Rectal smooth muscle tissue (tissue), 1 donor: Measurements from ENCODE around the gene ATIC.

Experiments
- H3K27ac ChIP-seq: one replicate; pipeline ENCODE4 v1.7.0; 2013; ENCODE audit warnings: low read depth, low read length, inconsistent platforms
- H3K27me3 ChIP-seq: one replicate; pipeline ENCODE4 v1.7.0; 2013; ENCODE audit warnings: low read length; ENCODE audit not compliant: control insufficient read depth, insufficient read depth
- H3K36me3 ChIP-seq: one replicate; pipeline ENCODE4 v1.7.0; 2013; ENCODE audit warnings: low read length; ENCODE audit not compliant: control insufficient read depth, insufficient read depth
- H3K4me1 ChIP-seq: one replicate; pipeline ENCODE4 v1.7.0; 2013; ENCODE audit warnings: low read length; ENCODE audit not compliant: control insufficient read depth, insufficient read depth
- H3K4me3 ChIP-seq: one replicate; pipeline ENCODE4 v1.7.0; 2013; ENCODE audit warnings: low read length
- H3K9ac ChIP-seq: one replicate; pipeline ENCODE4 v1.7.0; 2013; ENCODE audit warnings: low read length

ATIC gene

DNA sequence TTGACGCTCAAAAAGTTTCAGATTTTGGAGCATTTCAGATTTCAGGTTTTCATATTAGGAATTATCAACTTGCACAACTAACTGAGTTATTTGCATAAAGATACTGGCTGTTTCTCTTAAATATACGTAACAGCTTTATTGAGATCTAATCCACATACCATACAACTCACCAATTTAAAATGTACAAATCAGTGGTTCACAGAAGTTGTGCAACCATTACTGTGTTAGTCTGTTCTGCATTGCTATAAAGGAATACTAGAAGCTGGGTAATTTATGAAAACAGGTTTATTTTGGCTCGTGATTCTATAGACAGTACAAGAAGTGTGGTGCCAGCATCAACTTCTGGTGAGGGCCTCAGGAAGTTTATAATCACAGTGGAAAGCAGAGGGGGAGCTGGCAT, 8.2 kb downstream of the ATIC start:
- Histone ChIP-seq H3K27ac (no peak overlapping the region), H3K4me1 (no peaks in the 10 kb centered on the region), H3K9ac (no peak overlapping the region), H3K4me3 (no peak overlapping the region), H3K36me3 (no peaks in the 10 kb centered on the region), H3K27me3 (no peaks in the 10 kb centered on the region)

DNA sequence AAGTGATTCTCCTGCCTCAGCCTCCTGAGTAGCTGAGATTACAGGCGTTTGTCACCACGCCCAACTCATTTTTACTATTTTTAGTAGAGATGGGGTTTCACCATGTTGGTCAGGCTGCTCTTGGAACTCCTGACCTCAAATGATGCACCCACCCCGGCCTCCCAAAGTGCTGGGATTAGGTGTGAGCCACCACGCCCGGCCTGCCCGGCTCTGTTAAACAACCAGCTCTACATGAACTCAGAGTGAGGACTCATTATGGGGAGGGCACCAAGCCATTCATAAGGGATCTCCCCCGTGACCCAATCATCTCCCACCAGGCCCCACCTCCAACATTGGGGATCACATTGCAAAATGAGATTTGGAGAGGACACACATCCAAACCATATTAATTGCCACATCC, 8.8 kb downstream of the ATIC start:
- Histone ChIP-seq H3K9ac (no peak overlapping the region), H3K27me3 (no peaks in the 10 kb centered on the region), H3K27ac (no peak overlapping the region), H3K36me3 (no peaks in the 10 kb centered on the region), H3K4me3 (no peak overlapping the region), H3K4me1 (no peaks in the 10 kb centered on the region)

DNA sequence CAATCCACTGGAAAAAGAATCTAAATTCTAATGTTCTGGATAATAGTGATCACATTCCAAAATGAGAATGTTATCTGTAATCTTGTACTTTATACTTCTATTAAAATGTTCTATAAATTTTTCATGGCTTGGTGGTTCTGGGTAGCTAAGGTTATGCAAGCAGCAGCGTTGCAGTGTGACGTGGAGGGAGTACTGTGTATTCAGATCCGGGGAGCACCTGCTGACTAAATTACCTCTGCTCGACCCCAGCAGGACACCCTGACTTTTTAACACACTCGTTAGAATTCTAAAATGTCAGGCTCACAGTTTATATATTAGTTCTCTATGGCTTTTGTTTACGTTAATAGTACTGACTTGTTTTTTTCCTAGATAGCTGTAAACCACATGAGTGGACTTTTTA, 13.0 kb downstream of the ATIC start:
- Histone ChIP-seq H3K27me3 (no peaks in the 10 kb centered on the region), H3K36me3 (peaks cover 17% of the 10 kb centered on the region), H3K9ac (no peak overlapping the region), H3K27ac (peak overlapping the region; percentile 17), H3K4me1 (no peaks in the 10 kb centered on the region), H3K4me3 (no peak overlapping the region)

DNA sequence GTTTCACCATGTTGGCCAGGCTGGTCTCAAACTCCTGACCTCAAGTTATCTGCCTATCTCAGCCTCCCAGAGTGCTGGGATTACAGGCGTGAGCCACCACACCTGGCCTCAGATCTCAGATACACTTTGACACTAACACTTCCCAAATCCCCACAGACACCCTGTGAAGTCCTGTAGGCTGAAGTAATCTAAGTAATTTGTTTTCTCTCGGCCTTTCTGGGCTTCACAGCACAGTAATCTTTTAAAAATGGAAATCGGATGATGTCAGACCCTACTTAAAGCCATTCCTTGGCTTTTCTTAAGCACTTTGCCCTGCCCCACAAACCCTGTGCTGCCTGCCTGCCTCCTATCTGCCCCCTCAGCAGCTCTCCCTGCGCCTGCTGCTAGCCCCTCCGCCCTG, 16.2 kb downstream of the ATIC start:
- Histone ChIP-seq H3K27me3 (no peaks in the 10 kb centered on the region), H3K9ac (no peak overlapping the region), H3K27ac (no peak overlapping the region), H3K4me3 (no peak overlapping the region), H3K4me1 (peaks cover 3% of the 10 kb centered on the region), H3K36me3 (peaks cover 17% of the 10 kb centered on the region)

DNA sequence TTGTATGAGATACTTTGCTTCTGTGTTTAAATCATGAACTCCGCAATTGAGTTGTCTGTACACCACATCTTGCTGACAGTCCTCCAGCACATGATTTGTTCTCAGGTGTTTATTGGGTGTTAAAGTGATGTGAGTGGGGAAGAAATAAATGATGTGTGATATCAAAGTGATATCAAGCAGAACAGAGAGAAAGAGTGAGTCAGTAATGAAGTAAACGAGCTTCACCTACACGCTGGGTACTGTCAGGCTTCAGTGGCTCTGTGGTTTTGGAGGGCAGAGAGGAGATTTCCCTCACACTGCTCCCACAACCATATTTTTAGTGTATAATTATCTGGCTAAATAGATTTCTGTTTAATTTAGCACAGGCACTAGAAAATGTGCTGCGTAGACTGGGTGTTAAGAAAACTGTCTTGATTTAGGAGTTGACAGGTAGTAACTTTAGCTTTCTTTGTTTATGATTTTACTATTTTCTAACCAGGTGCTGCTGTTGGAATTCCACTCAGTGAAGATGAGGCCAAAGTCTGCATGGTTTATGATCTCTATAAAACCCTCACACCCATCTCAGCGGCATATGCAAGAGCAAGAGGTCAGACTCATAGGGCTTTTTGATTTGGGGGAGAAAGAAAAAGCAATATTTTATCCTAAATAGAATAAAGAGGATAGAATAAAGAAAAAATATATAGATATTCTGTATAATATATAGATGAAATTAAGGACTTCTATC, 21.2 kb downstream of the ATIC start:
- Histone ChIP-seq H3K36me3 (peaks cover 7% of the 10 kb centered on the region), H3K4me3 (no peak overlapping the region), H3K9ac (no peak overlapping the region), H3K4me1 (peaks cover 3% of the 10 kb centered on the region), H3K27me3 (no peaks in the 10 kb centered on the region), H3K27ac (no peak overlapping the region)

DNA sequence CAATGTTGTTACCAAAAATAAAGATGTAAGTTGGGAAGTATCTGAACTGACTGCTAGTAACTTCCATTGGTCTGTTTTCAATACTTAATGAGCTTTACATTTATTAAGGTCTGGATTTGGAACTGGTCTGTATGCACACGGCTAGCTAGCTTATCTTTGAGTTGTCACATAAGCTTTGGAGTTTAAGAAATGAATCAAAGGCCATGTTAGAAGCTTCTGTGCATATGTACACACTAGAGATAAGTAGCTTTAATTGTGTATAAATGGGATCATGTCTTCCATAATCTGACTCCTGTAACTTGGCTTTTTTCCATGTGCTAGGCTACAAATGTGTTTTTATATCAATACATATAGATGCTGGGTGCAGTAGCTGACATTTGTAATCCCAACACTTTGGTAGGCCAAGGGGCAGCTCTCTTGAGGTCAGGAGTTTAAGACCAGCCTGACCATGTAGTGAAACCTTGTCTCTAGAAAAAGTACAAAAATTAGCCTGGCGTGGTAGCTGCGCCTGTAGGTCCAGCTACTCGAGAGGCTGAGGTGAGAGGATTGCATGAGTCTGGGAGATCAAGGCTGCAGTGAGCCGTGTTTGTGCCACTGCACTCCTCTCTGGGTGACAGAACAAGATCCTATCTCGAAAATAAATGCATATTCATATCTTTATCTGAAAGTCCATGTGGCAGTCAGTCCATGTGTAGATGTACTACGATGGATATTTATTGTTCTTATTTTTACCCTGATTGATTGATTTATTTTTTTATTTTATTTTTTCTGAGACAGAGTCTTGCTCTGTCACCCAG, 27.2 kb downstream of the ATIC start:
- H3K36me3 ChIP-seq = peaks cover 21% of the 10 kb centered on the region
- H3K9ac ChIP-seq = no peak overlapping the region
- no peaks in the 10 kb centered on the region for H3K27me3 ChIP-seq
- H3K4me3 ChIP-seq = no peak overlapping the region
- peaks cover 2% of the 10 kb centered on the region for H3K4me1 ChIP-seq
- no peak overlapping the region for H3K27ac ChIP-seq

DNA sequence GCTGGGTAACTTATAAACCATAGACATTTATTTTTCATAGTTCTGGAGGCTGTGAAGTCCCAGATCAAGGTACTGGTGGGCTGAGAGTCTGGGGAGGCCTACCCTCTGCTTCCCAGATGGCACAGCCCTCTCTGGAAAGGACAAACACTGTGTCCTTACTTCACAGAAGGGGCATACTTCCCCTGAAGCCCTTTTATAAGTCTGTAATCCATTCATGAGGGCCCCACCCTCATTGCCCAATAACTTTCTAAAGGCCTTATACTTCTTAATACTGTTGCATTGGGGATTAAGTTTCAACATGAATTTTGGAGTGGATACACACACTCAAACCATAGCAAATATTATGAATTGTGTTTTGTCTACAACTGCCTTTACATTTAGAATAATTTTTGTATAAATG, 36.0 kb downstream of the ATIC start:
- Histone ChIP-seq H3K27ac (no peak overlapping the region), H3K9ac (no peak overlapping the region), H3K36me3 (peaks cover 14% of the 10 kb centered on the region), H3K27me3 (no peaks in the 10 kb centered on the region), H3K4me1 (no peaks in the 10 kb centered on the region), H3K4me3 (no peak overlapping the region)

DNA sequence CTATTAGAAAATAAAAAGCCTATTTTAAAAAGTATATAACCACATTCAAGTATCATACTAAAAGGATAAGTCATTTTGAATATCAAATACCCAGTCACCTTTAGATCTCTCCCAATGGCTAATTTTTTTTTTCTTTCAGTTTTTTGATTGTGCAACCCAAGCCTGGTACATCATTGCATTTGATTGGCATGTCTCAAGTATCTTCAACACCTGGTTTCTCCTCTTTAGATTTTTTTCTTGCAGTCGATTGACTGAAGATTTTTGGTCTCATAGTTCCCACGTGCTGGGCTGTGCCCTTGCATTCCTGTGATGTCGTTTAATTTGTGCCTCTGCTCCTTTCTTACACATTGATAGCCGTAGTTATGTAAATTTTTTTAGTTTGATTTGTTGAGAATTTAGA, 40.7 kb downstream of the ATIC start:
- Histone ChIP-seq H3K4me1 (no peaks in the 10 kb centered on the region), H3K4me3 (no peak overlapping the region), H3K27ac (no peak overlapping the region), H3K36me3 (peaks cover 5% of the 10 kb centered on the region), H3K27me3 (no peaks in the 10 kb centered on the region), H3K9ac (no peak overlapping the region)

DNA sequence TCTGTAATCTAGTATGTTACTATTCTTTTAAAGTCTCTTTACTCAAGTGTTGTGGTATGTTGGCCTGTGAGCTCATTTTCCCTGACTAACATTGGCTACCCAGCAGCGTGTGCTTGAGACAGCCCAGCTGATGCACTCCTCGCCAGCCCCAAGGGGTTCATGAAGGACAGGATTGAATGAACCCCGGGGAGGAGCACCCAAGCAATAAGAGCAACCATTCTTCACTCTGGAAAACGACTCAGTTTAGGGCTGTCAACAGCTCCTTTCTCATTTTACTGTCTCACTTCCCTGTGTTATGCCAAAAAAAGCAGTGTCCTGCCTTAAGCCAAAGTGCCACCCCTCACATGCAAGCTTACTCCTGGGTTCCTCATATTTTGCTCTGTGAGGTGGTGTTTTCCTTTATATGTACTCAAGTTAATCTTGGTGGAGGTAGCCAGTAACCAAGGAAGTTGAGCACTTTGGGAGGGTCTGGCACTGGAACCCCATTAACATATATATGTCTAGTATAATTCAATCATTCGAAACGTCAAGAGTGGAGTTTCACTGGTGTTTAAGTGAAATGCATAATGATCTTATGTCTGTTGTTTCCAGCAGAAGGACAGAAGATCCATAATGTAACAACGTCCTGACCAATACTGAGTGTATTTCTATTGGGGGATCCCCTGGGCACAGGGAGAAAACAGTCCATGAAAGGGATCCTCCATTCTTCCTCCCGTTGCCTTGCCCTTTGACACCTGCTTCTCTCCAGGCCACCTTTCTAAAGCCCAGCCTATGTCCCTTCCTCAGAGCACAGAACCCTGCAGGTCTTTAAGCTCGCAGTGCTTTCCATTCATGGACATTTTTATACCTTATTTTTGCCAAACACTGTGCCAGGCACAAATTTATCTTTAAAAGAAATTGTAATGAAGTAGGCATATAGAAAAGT, 43.2 kb downstream of the ATIC start:
- Histone ChIP-seq H3K27ac (no peak overlapping the region), H3K36me3 (no peaks in the 10 kb centered on the region), H3K9ac (no peak overlapping the region), H3K4me3 (no peak overlapping the region), H3K4me1 (no peaks in the 10 kb centered on the region), H3K27me3 (no peaks in the 10 kb centered on the region)

DNA sequence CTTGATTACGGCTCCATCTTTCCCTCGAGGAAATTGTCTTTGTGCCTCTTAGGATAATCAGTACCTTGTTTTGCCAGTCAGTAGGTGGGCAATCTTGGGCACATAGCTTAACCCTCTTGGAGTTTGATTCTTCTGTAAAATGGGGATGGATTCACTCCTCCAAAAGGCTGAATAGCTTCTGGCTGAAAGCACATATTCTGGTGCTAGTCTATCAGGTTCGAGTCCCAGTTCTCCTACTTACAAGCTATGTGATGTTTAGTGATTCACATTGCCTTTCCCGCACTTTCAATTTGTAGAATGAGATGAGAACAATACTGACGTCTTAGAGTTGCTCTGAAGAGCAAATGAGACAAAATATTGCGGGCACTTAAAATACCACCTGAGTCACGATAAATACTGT, 43.9 kb downstream of the ATIC start:
- no peaks in the 10 kb centered on the region for H3K36me3 ChIP-seq
- H3K27me3 ChIP-seq = no peaks in the 10 kb centered on the region
- no peak overlapping the region for H3K9ac ChIP-seq
- H3K4me3 ChIP-seq = no peak overlapping the region
- no peak overlapping the region for H3K27ac ChIP-seq
- H3K4me1 ChIP-seq = no peaks in the 10 kb centered on the region

DNA sequence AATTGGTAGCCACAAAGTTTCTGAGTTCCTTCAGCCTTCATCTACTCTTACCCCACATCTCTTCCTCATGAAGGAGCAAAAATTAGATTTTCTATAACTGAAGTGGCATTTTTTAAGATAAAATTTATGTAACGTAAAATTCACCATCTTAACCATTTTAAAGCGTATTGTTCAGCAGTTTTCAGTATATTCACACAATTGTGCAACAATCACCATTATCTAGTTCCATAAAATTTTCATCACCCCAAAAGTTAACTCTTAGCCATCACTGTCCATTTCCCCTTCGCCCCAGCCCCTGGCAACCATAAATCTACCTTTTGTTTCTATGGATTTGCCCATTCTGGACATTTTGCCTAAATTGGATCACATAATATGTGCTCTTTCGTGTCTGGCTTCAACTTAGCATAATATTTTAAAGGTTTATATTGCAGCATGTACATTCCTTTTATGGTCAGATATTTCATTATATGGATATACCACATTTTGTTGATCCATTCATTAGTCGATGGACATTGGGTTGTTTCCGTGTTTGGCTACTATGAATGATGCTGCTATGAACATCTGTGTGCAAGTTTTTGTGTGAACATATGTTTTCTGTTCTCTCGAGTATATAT, 44.6 kb downstream of the ATIC start:
- Histone ChIP-seq H3K36me3 (peaks cover 3% of the 10 kb centered on the region), H3K27me3 (no peaks in the 10 kb centered on the region), H3K27ac (no peak overlapping the region), H3K4me1 (no peaks in the 10 kb centered on the region), H3K9ac (no peak overlapping the region), H3K4me3 (no peak overlapping the region)

DNA sequence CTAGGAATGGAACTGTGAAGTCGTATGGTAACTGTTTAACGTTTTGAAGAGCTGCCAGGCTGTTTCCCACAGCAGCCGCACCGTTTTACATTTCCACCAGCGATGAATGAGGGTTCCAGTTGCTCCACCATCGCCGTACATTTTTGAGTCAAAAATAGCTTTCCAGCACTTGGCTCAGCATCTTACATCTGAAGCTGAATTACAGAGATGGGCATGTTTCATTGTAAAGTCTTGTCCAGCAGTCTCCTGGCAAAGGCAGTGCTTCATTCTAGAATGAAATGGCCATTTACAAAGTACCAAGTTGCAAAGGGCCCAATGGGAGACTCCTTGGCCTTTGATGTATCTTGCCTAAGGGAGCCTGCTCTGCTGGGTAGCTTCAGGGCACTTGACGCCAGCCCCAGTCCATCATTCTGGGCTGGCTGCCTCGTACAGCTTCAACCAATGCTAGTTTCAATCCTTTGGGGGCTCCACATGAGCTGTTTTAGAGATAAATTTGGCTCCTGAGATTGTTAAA, 45.1 kb downstream of the ATIC start:
- Histone ChIP-seq H3K27ac (no peak overlapping the region), H3K36me3 (peaks cover 4% of the 10 kb centered on the region), H3K27me3 (no peaks in the 10 kb centered on the region)

More for the DNA sequence above, 45.1 kb downstream of the ATIC start:
- H3K4me1 ChIP-seq = no peaks in the 10 kb centered on the region
- H3K4me3 ChIP-seq = no peak overlapping the region
- H3K9ac ChIP-seq = no peak overlapping the region
